H7 (cell line): ENCODE data around the gene SNED1. TPM values are rescaled to one million over a fixed set of nuclear protein-coding genes. Genes with fewer than 3 reads are reported as not detected.
"Not testable (repeated sequence)": the region's sequence is repeated elsewhere in the genome, so short reads cannot be mapped to it uniquely, and the experiment has no call there.

Experiments used
- DNase-seq: peaks from one replicate; pipeline ENCODE4 v3.0.0; 2012
- H3K27me3 ChIP-seq: 2 replicates; pipeline ENCODE4 v1.6.0; 2011; ENCODE audit warnings: mild to moderate bottlenecking, low read length; ENCODE audit not compliant: control insufficient read depth, insufficient read depth
- H3K36me3 ChIP-seq: replicated peaks from 2 replicates; pipeline ENCODE4 v1.5.1; 2011; ENCODE audit warnings: low read length; ENCODE audit not compliant: control insufficient read depth, insufficient read depth
- H3K4me3 ChIP-seq: 2 replicates; pipeline ENCODE4 v1.5.1; 2011; ENCODE audit warnings: low read depth, mild to moderate bottlenecking, control low read depth, low read length, moderate library complexity; ENCODE audit not compliant: insufficient read depth
- total RNA-seq: library from RNA; depleted of rRNA; stranded (reverse); fragments of >200 nt; shearing (Covaris generic); gene quantifications from 2 replicates; pipeline ENCODE4 v1.2.3, GENCODE V29; 2014

Gene SNED1
- total RNA-seq, 1 experiment from 2014 or later = 0.52 TPM

DNA sequence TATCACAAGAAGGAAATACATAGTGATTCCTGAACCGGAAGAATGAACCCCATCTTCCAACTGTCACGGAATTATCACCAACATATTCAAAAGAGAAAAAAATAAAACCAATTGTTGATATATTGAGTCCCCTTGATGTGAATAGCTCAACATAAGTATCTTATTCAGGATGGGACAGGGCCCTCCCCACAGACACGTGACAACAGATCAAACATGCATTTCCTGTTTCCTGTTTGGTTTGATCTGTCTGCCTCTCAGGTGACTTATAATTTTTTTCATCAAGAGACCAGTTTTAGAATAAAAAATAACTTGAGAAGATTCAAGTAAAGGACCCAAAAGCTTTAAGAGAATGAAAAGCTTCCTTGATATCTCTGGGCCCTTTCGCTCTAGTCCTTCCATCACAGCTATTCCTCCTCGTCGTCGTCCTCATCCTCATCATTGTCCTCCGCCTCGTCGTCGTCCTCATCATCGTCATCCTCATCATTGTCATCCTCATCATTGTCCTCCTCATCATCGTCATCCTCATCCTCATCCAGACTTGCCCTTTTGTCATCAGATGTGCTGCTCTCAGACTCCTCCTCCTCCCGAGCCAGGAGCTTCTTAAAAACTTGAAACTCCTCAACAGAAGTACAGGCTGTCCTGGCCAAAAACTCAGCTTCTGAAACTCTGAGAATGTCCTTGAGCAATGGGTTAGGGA lies 97.3 kb downstream of the SNED1 start:
- Histone ChIP-seq H3K27me3 (no peaks in the 10 kb centered on the region), H3K4me3 (no peak overlapping the region), H3K36me3 (peaks cover 13% of the 10 kb centered on the region)
- no peak for DNase-seq

GRCh38 chr2:241096979-241097378 lies 98.6 kb downstream of the SNED1 start:
- no peaks in the 10 kb centered on the region for H3K27me3 ChIP-seq
- H3K36me3 ChIP-seq = peaks cover 10% of the 10 kb centered on the region
- H3K4me3 ChIP-seq = no peak overlapping the region
- DNase-seq = no peak

DNA sequence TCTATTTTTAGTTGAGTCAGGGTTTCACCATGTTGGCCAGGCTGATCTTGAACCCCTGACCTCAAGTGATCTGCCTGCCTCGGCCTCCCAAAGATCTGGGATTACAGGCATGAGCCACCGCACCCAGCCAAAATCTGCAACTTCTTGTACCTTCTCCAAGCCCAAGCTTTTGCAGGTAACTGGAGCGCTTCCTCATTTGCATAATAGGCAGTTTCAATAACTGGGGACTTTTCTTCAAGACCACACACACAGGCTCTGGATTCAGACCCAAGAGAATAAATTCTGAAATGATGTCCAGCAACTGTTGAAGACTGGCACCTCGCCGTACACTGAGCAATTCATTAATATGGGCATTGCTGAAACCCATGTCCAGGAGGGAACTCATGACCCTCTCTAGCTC lies 100.8 kb downstream of the SNED1 start:
- peaks cover 10% of the 10 kb centered on the region for H3K36me3 ChIP-seq
- H3K4me3 ChIP-seq = no peak overlapping the region
- no peaks in the 10 kb centered on the region for H3K27me3 ChIP-seq
- DNase-seq = no peak

- no peaks in the 10 kb centered on the region for H3K27me3 ChIP-seq
- H3K36me3 ChIP-seq = peaks cover 8% of the 10 kb centered on the region
- H3K4me3 ChIP-seq = peak within 1 kb of the TSS; percentile 60
- DNase-seq = peak; percentile 95
Observed at GRCh38 chr2:241102239-241102803, 103.9 kb downstream of the SNED1 start, which contains the start of gene MTERF4. Gene MTERF4, minus strand, starts transcription at chr2:241102287. Its CDS starts 14 bp downstream, at chr2:241102273.

- peak; percentile 26 for DNase-seq
- H3K27me3 ChIP-seq = no peaks in the 10 kb centered on the region
- H3K4me3 ChIP-seq = peak overlapping the region; percentile 60
- peaks cover 8% of the 10 kb centered on the region for H3K36me3 ChIP-seq
Observed at GRCh38 chr2:241103176-241103595, 104.8 kb downstream of the SNED1 start.

DNA sequence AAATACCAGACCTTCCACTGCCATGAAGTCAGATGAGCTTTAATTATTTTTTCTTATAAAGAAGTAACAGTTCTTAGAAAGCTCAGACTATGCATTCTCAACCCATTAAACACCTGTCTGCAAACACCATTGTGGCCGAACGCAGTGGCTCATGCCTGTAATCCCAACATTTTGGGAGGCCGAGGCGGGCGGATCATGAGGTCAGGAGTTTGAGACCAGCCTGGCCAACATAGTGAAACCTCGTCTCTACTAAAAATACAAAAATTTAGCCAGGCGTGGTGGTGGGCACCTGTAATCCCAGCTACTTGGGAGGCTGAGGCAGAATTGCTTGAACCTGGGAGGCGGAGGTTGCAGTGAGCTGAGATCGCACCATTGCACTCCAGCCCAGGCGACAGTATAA lies 106.2 kb downstream of the SNED1 start:
- H3K27me3 ChIP-seq, DNase-seq, H3K36me3 ChIP-seq, H3K4me3 ChIP-seq: not testable (repeated sequence)

- Histone ChIP-seq H3K4me3 (no peak overlapping the region), H3K27me3 (no peaks in the 10 kb centered on the region), H3K36me3 (peaks cover 4% of the 10 kb centered on the region; the same call in 1 of the 2 replicates)
- DNase-seq = peak; percentile 17
Observed at GRCh38 chr2:241105641-241106040, 107.2 kb downstream of the SNED1 start.

GRCh38 chr2:241107031-241107783 lies 108.8 kb downstream of the SNED1 start:
- DNase-seq = peak; percentile 13
- H3K36me3 ChIP-seq = peaks cover 4% of the 10 kb centered on the region; the same call in 1 of the 2 replicates
- H3K4me3 ChIP-seq = no peak overlapping the region
- H3K27me3 ChIP-seq = no peaks in the 10 kb centered on the region

DNA sequence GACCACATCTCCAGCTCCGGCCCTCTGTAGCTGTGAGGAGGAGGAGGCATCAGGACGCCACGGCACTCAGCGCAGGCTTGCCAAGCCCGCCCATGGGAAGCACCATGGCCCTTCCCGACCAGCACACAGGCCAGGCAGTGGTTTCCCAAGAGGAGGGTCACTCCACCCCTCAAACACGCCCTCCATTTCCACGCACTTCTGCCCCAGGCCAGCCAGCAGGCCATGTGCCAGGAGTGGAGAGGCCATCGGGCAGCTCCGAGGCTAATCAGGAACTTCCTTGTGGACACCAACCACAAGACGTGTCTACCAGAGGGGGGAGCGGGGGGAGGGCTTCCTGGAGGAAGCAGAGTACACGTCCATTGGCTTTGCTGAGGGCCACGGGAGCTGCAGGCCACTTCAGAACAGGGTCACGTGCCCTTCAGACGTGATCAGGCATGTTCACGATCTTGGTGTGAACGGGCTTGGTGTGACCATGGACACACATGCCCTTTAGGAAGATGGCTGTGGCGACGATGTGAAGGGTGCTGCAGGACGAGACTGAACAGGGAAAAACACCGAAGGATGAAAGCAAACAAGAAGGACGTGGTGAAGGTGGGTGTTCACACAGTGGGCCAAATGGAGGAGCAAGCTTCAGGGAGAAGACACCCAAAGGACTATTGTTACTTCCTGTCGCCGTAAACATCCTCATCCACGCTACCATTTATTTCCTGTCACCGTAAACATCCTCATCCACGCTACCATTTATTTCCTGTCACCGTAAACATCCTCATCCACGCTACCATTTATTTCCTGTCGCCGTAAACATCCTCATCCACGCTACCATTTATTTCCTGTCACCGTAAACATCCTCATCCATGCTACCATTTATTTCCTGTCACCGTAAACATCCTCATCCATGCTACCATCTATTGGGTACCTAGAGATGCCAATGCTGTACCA lies 110.1 kb downstream of the SNED1 start:
- Histone ChIP-seq H3K27me3 (no peaks in the 10 kb centered on the region), H3K4me3 (no peak overlapping the region), H3K36me3 (peaks cover 5% of the 10 kb centered on the region)
- peak; percentile 31 for DNase-seq

DNA sequence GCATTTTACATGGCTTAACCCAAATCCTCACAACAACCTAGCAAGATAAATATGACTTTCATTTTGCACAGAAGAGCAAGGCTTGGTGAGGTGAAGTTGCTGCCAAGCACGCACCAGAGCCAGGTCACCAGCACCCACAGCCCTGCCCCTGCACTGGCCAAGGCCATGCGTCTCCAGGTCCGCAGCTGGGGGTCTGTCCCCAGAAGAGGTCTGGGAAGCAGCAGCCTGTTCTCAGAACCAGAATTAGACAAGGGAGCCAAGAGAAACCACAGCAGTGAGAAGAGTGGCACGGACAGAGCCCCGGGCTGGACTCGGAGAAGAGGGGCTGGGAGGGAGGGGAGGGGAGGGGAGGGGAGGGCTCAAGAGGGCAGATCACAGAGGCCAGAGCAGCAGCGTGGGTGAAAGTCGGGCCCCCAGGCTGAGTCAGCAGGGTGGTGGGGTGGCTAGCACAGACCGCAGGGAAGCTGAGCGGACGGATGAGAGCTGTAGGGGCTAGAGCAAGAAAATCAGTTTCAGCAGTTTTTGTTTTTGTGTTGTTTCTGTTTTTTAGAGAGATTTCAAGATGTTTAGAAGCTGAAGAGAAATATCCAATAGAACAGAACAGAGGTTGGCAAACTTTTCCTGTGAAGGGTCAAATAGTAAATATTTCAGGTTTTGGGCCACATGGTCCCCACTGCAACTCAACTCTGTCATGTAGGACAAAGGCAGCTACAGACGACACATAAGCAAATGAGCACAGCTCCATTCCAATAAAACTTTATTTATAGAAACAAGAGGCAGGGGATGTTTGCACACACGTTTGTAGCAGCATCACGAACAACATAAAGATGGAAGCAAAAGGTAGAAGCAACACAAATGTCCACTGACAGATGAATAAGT lies 111.0 kb downstream of the SNED1 start:
- no peak overlapping the region for H3K4me3 ChIP-seq
- H3K27me3 ChIP-seq = no peaks in the 10 kb centered on the region
- H3K36me3 ChIP-seq = peaks cover 6% of the 10 kb centered on the region
- DNase-seq = peak; percentile 31

DNA sequence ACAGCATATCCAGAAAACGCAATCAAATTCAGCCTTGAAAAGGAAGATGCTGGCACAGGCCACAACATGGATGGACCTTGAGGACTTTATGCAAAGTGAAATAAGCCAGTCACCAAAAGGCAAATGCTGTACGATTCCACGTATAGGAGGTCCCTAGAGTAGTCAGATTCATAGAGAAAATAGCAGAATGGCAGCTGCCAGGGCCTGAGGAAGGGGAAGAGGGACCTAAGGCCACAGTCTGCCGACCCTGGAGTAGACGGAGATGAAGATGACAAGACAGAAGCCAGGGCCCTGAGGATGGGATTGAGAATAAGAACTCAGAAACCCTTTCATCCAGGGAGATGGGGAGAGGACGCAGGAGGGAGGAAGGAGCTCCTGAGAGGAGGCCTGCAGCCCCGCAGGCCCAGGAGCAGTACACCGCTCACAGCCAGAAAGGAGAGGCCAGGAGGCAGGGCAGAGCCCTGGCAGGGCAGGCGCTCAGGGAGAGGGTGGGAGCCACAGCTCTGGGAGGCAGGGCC lies 111.7 kb downstream of the SNED1 start:
- Histone ChIP-seq H3K4me3 (no peak overlapping the region), H3K36me3 (peaks cover 6% of the 10 kb centered on the region), H3K27me3 (no peaks in the 10 kb centered on the region)
- DNase-seq = no peak

- Histone ChIP-seq H3K36me3 (peaks cover 6% of the 10 kb centered on the region), H3K4me3 (no peak overlapping the region), H3K27me3 (no peaks in the 10 kb centered on the region)
- DNase-seq = peak; percentile 46
Observed at GRCh38 chr2:241110607-241111439, 112.4 kb downstream of the SNED1 start.
